Body of pancreas (tissue), 4 donors: ENCODE data around the gene PCSK5. TPM values are rescaled to one million over a fixed set of nuclear protein-coding genes. Genes with fewer than 3 reads are reported as not detected.
"Not testable (repeated sequence)": the region's sequence is repeated elsewhere in the genome, so short reads cannot be mapped to it uniquely, and the experiment has no call there.

Experiments
- ATAC-seq: fragments of 150-250 bp; one replicate; pipeline ENCODE4 v1.9.1; 2016
- DNase-seq, 4 donors: peaks; one replicate each; pipeline ENCODE4 v3.0.0-alpha.2; 2019
- H3K27ac ChIP-seq, 4 donors: fragments of 200-600 bp; sonication (generic); 1 replicate in 3 of 4; 2 replicates in 1 of 4; pipeline versions ENCODE4 v1.5.1 to v1.6.1; 2016 to 2019; ENCODE audit warnings: mild to moderate bottlenecking in 1 of 4, mixed read lengths in 1 of 4, moderate library complexity in 1 of 4
- H3K27me3 ChIP-seq, 2 donors: fragments of 200-600 bp; sonication (generic); one replicate each; pipeline ENCODE4 v1.6.0; 2016; ENCODE audit warnings: mild to moderate bottlenecking in 1 of 2
- H3K36me3 ChIP-seq, 2 donors: fragments of 200-600 bp; sonication (generic); replicated peaks in 1 of 2; 2 replicates each; pipeline ENCODE4 v1.5.1; 2016; ENCODE audit warnings: low read depth in 2 of 2; ENCODE audit not compliant: insufficient read depth in 1 of 2
- H3K4me1 ChIP-seq: fragments of 200-600 bp; sonication (generic); one replicate; pipeline ENCODE4 v1.6.0; 2016
- H3K4me3 ChIP-seq, 2 donors: fragments of 200-600 bp; sonication (generic); 1 replicate in 1 of 2; 2 replicates in 1 of 2; pipeline ENCODE4 v1.5.1; 2016 to 2019
- H3K9me3 ChIP-seq, 3 donors: fragments of 200-600 bp; sonication (generic); 1 replicate in 2 of 3; 2 replicates in 1 of 3; pipeline ENCODE4 v1.5.1; 2016
- POLR2A ChIP-seq, 3 donors: fragments of 450-650 bp; IDR thresholded peaks; one replicate each; pipeline ENCODE4 v1.6.1; 2016; ENCODE audit warnings: antibody characterized with exemption in 3 of 3, mild to moderate bottlenecking in 2 of 3
- WGBS, 2 donors: methylation state at CpG; one replicate each; pipeline ENCODE4 v1.1.5; 2017; 5-methylcytosine and 5-hydroxymethylcytosine counted together
- intact Hi-C: fragments of 100-400 bp; cut with DNase I; formaldehyde crosslinking; loops from one replicate; pipeline ENCODE4 v1.15.1; 2023
- total RNA-seq, 2 donors: library from RNA; depleted of rRNA; stranded (reverse); fragments of >200 nt; gene quantifications; one replicate each; pipeline ENCODE4 v1.1.0, GENCODE V29; 2016
- TF ChIP-seq, protein P1 (sequence below), 7 experiments: fragments of 450-650 bp in 4 of 7; fragments of 200-600 bp in 3 of 7; sonication (generic) in 3 of 7; IDR thresholded peaks; one replicate each; pipeline ENCODE4 v1.5.1; 2016 to 2019; ENCODE audit warnings: antibody characterized with exemption in 7 of 7

The PCSK5 gene
- total RNA-seq, 2 donors from 2014 or later, result 11.2 to 12.2 TPM

DNA sequence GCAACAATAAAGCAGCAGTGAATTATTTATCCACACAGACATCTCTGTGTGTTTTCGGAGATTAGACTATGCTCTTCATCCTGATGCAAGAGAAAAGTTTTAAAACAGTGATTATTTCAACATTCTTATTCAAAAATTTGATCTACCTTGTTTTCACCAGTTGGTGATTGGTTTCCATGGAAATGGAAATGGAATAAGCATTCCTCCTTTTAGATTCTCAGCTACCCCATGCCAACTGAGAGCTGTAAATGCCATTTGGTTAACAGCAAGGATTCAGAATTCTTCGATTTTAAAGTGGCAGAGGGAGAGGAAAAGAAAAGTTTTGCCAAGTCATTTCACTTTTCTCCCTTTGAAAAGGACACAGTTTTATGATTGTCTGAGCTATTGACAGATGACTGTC, 154.7 kb downstream of the PCSK5 start:
- Histone ChIP-seq H3K4me3 (no peak overlapping the region), H3K9me3 (no peaks in the 10 kb centered on the region), H3K27me3 (no peaks in the 10 kb centered on the region), H3K4me1 (no peaks in the 10 kb centered on the region), H3K27ac (no peak overlapping the region), H3K36me3 (no peaks in the 10 kb centered on the region)
- 71 to 80% methylated on average over 2 of the region's 2 CpGs for WGBS, 2 donors
- intact Hi-C loops, result no loop called here
- TF ChIP-seq, protein P1, sequence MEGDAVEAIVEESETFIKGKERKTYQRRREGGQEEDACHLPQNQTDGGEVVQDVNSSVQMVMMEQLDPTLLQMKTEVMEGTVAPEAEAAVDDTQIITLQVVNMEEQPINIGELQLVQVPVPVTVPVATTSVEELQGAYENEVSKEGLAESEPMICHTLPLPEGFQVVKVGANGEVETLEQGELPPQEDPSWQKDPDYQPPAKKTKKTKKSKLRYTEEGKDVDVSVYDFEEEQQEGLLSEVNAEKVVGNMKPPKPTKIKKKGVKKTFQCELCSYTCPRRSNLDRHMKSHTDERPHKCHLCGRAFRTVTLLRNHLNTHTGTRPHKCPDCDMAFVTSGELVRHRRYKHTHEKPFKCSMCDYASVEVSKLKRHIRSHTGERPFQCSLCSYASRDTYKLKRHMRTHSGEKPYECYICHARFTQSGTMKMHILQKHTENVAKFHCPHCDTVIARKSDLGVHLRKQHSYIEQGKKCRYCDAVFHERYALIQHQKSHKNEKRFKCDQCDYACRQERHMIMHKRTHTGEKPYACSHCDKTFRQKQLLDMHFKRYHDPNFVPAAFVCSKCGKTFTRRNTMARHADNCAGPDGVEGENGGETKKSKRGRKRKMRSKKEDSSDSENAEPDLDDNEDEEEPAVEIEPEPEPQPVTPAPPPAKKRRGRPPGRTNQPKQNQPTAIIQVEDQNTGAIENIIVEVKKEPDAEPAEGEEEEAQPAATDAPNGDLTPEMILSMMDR (IDR thresholded peaks at IDR 0.05), result no peak
- no peak for TF ChIP-seq POLR2A (IDR thresholded peaks at IDR 0.05)
- ATAC-seq (no peak), DNase-seq (no peak)

- no peaks in the 10 kb centered on the region for H3K27me3 ChIP-seq
- TF ChIP-seq, protein P1 (IDR thresholded peaks at IDR 0.05), result no peak
- no peak for TF ChIP-seq POLR2A (IDR thresholded peaks at IDR 0.05)
- 28 to 48% methylated on average over 2 of the region's 2 CpGs for WGBS, 2 donors
- H3K4me3 ChIP-seq, result no peak overlapping the region
- ATAC-seq, result peak; percentile 45
- H3K27ac ChIP-seq, result no peak overlapping the region
- H3K9me3 ChIP-seq, result no peaks in the 10 kb centered on the region
- no peaks in the 10 kb centered on the region for H3K36me3 ChIP-seq
- no peaks in the 10 kb centered on the region for H3K4me1 ChIP-seq
- intact Hi-C loops, result no loop called here
- peak in 2 of 4 donors; percentile 3 to 27 for DNase-seq
Observed at GRCh38 chr9:76049341-76049740, 158.9 kb downstream of the PCSK5 start.

DNA sequence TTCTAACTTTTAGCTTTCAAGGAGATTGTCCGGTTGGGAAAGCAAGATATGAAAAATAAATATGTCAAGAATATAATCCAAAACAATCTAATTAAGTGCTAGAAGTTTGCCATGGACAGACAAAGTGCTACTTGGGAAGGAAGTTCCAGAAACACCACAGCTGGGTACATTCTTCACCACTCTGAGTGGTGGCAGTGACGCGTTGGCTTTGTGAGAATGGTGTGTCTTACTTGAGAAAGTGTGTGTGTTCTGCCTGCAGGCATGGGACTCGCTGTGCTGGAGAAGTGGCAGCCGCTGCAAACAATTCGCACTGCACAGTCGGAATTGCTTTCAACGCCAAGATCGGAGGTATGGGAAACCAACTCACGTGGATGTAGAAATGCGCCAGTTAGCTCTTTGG, 177.2 kb downstream of the PCSK5 start:
- intact Hi-C loops, result no loop called here
- DNase-seq (no peak), ATAC-seq (no peak)
- H3K4me1 ChIP-seq, result no peaks in the 10 kb centered on the region
- H3K4me3 ChIP-seq, result no peak overlapping the region
- TF ChIP-seq, protein P1 (IDR thresholded peaks at IDR 0.05), result no peak
- TF ChIP-seq POLR2A (IDR thresholded peaks at IDR 0.05), result no peak
- no peaks in the 10 kb centered on the region for H3K27me3 ChIP-seq
- H3K36me3 ChIP-seq, result no peaks in the 10 kb centered on the region
- 93% methylated on average over 11 of the region's 11 CpGs for WGBS, 2 donors
- no peaks in the 10 kb centered on the region for H3K9me3 ChIP-seq
- no peak overlapping the region for H3K27ac ChIP-seq

DNA sequence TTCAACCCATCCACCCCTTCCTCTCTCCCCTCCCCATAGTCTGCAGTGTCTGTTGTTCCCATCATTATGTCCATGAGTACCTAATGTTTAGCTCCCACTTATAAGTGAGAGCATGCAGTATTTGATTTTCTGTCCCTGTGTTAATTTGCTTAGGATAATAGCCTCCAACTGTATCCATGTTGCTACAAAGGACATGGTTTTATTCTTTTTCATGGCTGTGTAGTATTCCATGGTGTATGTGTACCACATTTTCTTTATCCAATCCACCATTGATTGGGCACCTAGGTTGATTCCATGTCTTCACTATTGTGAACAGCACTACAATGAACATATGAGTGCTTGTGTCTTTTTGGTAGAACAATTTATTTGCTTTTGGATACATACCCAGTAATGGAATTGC, 187.1 kb downstream of the PCSK5 start:
- Histone ChIP-seq H3K9me3 (no peaks in the 10 kb centered on the region), H3K4me1 (no peaks in the 10 kb centered on the region), H3K4me3 (no peak overlapping the region), H3K36me3 (no peaks in the 10 kb centered on the region), H3K27me3 (no peaks in the 10 kb centered on the region), H3K27ac (no peak overlapping the region)
- intact Hi-C loops, result no loop called here
- no peak for TF ChIP-seq POLR2A (IDR thresholded peaks at IDR 0.05)
- TF ChIP-seq, protein P1 (IDR thresholded peaks at IDR 0.05), result no peak
- DNase-seq (no peak), ATAC-seq (no peak)

DNA sequence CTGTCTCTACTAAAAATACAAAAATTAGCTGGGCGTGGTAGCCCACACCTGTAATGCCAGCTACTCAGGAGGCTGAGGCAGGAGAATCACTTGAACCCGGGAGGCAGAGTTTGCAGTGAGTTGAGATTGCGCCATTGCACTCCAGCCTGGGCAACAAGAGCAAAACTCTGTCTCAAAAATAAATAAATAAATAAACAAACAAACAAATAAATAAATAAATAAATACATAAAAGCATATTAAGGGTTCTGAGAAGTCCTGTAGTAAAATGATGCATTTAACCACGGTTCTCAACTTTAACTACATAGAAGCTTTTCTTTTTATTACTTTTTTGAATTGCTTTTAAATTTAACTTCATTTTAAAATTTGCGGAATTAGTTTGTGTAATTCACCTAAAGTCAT, 190.8 kb downstream of the PCSK5 start:
- intact Hi-C loops, H3K27ac ChIP-seq: not testable (repeated sequence)
- 95 to 99% methylated on average over 5 of the region's 5 CpGs for WGBS, 2 donors

More for the DNA sequence above, 190.8 kb downstream of the PCSK5 start:
- H3K9me3 ChIP-seq, H3K36me3 ChIP-seq, H3K4me1 ChIP-seq, ATAC-seq, H3K4me3 ChIP-seq, DNase-seq, H3K27me3 ChIP-seq: not testable (repeated sequence)
